Hematopoietic multipotent progenitor cell treated with erythropoietin and hydrocortisone succinate and interleukin-3 and kit ligand, for 17 days (in vitro differentiated cells): ENCODE results near the gene GIGYF2.
"Not testable (repeated sequence)": the region's sequence is repeated elsewhere in the genome, so short reads cannot be mapped to it uniquely, and the experiment has no call there.

Source experiments
- DNase-seq: peaks from one replicate; pipeline ENCODE4 v3.0.0-alpha.2; 2015; ENCODE audit warnings: low spot score

GIGYF2 gene

DNA sequence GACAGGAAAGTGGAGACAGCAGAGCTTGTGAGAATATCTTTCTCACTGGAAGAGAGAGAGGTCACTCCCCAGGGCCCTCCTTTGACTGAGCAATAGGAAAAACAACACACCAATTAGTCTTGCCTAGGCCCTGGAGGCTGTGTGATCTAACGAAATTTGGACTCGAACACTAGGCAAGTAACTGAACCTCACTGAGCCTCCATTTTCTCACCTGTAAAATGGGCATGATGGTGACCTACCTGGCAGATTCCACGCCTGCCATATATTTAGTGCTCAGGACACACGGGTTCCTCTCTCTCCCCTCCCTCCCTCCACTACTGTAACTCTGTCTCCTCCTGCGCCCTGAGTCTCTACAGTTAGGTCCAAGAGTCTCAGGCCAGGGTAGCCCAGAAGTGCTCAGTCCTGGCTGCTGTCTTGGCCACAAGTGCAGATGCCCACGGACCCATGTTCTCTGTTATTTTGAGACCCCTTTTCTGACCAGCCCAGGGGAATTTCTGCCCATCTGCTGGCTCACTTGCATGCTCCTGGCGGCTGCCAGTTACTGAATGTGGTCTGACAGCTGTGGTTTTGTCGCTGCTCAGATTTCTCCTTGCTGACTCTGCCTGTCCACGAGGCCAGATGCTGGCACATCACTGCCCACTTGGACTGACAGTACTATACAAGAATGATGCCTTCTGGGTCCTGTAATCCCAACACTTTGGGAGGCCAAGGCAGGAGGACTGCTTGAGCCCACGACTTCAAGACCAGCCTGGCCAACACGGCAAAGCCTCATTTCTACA lies 9.6 kb upstream of the GIGYF2 start:
- DNase-seq = no peak

DNA sequence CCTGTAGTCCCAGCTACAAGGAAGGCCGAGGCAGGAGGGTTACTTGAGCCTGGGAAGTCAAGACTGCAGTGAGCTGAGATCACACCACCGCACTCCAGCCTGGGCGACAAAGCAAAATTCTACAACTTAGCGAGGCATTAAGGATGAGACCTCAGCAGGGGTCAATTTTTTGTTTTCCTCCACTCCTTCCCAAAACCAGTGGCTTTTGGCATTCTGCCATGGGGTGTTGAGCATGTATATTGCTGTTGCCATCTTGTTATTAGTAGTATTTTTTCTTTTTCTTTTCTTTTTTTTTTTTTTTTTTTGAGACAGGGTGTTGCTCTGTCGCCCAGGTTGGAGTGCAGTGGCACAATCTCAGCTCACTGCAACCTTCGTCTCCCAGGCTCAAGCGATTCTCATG lies 8.9 kb upstream of the GIGYF2 start:
- DNase-seq = no peak

DNA sequence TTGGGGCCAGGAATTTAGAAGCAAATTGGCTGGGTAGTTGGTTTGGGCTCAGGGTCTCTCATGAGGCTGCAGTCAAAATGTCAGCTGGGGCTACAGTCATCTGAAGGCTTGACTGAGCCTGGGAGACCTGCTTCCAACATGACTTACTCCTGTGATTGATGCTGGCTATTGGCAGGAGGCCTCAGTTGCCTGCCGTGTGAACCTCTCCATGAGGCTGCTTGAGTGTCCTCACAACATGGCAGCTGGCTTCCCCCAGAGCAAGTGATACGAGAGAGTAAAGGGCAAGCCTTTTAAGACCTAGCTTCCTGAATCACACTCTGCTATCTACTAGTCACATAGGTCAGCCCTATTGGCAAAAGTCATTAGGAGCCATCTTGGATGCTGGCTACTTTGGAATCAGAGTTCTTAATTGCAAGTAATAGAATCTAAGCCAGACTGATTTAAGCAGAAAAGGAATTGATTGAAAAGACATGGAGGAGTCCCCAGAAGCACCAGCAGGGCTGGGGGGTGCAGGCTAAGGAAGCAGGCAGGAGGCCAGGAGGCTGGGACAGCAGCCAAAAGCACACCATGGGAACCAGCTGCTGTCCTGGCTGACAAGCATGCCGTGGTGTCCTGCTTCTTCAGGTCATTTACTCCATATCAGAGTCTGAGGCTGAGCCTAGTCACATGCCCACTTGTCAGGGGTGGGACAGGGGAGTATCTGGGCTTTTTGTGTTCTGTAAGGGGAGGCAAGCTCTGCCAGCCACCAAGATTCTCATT lies 7.8 kb upstream of the GIGYF2 start:
- no peak for DNase-seq

DNA sequence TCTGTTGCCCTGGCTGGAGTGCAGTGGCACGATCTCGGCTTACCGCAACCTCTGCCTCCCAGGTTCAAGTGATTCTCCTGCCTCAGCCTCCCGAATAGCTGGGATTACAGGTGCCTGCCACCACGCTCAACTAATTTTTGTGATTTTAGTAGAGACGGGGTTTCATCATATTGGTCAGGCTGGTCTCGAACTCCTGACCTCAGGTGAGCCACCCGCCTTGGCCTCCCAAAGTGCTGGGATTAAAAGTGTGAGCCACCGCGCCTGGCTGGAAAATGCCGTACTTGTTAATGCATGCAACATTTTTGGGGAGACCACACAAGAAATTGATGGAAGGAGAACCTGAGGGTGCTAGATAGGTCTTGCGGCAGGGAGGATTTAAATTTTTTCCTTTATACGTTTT lies 6.0 kb upstream of the GIGYF2 start:
- not testable (repeated sequence) for DNase-seq

DNA sequence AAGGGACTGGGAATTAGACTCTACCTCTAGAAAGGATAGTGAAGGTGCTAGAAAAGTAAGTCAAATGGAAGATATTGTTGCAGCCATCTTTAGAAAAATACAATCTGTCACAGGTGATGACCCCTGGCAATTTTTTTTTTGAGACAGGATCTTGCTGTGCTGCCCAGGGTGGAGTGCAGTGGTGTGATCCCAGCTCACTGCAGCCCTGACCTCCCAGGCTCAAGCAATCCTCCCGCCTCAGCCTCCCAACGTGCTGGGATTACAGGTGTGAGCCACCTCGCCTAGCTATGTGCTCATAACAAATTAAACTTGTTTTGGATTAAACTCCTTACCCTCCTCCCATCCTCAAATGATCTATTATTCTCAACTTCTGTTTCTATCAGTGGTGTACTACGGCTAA lies 3.8 kb upstream of the GIGYF2 start:
- no peak for DNase-seq

DNA sequence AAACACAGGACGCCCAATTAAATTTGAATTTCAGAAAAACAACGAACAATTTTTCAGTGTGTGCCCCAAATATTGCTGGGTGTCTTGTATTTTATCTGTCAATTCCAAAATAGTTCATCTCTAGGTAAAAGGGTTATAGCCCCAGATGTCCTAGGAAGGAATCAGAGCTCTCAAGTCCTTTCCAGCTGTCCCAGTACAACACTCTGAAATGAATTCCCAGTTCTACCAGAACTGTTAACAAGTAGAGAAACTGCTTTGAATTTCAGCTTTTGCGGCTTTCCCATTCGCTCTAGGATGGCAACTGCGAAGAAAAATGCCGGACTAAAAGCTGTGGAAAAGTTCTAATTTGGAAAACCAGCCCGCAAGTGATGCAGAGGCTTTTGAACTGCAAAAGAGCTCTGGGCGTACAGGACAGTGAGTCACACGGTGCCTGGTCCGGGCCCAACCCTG lies 497 bp upstream of the GIGYF2 start:
- DNase-seq = no peak

DNA sequence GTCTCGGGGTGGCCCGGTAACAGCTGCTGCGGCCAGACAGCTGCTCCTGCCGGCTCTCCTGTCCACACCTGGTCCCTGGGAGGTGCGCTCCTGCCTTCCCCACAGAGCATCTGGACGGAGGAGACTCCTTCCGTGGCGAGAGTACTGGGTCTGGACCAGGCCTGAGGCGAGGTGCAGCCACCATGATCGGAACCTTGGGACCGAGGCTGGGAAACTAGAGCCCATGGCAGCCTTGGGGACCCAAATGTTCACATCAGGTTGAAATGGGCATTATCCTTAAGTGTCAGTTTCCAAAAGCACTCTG lies 628 bp downstream of the GIGYF2 start:
- DNase-seq = no peak

DNA sequence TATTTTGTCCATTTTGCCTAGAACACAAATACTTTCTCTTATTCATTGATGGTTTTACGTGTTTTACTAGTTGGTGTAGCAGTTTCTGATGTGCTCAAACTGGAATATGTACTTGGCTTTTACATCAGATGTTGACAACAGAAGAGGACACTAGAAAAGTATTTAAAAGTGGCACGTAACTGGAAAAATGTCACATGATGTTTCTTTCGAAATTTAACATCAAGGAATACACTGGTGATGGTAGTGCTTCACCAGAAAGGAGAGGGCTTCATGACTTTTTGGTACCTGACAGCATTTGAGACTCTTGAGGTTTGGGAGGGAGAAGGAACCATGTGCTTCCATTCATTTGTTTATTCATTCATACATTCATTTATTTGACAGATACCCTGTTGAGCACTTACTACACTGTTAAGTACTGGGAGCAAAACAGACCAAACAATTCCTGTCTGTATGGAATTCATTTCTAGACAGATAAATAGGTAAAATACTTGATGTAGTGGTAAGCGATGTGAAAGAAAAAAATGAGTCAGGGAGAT lies 1.5 kb downstream of the GIGYF2 start:
- DNase-seq = peak; percentile 51

DNA sequence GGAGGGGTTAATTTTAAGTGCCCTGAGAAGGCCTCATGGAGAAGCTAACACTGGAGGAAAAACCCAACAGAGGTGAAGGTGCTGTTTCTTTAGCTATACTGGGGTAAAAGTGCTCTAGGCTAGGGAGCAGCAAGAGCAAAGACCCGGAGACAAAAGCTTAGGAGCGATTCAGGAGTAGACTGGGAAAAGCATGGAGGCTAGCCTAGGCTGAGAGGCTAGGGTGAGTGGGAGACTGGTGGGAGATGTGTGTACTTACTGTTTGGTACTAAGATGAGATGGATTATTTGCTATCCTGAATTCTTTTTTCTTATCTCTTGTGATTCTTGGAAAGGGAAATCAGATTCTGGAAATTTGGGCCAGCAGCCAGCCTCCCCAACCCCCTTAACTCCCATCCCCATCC lies 2.0 kb downstream of the GIGYF2 start:
- DNase-seq = no peak

DNA sequence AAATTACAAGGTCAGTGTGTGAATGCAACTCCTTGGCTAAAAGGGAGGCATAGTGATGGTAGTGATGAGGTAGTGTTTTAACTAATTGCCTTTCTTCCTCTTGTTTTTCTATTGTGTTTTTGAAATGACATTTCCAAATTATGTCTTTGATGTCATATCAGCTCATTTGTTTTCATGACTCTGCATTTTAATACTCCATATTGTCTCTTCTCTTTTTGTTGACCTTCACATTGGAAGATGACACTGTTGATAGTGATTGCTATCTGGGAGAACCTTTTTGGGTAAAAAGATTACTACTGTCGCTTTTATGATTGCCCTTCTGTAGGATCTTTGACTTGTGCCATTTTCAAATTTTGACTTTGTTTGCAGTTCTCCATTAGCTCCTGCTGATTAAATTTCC lies 3.0 kb downstream of the GIGYF2 start:
- DNase-seq = peak; percentile 23

DNA sequence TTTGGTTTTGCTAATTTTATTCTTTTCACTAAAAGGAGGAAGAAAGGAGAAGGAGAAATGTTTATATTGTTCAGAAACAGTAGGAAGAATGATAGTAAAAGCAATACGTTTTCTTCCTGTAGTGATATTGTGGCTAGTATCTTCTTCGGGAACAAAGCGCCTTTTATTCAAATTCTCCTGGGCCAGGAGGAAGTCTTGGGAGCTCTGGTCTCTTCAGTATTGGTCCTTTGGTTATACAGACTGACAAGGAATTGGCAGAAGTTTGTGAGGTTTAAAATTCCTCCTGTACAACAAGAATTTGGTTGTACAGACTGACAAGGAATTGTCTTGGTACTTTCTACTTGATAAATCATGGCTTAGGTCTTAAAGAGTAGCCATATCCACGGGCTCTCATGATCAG lies 9.9 kb downstream of the GIGYF2 start:
- DNase-seq = no peak

DNA sequence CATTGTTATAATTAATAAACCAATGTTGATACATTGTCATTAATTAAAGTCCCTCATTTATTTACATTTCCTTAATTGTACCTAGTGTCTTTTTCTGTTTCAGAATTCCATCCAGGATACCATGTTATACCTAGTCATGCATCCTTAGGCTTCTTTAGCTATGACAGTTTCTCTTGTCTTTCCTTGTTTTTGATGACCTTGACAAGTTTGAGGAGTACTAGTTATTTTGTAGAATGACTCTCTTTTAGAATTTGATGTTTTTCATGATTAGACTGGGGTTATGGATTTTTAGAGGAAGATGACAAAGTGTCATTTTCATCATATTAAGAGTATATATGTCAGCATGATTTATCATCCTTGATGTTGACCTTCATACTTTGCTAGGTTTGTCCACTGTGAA lies 16.4 kb downstream of the GIGYF2 start:
- DNase-seq = no peak

DNA sequence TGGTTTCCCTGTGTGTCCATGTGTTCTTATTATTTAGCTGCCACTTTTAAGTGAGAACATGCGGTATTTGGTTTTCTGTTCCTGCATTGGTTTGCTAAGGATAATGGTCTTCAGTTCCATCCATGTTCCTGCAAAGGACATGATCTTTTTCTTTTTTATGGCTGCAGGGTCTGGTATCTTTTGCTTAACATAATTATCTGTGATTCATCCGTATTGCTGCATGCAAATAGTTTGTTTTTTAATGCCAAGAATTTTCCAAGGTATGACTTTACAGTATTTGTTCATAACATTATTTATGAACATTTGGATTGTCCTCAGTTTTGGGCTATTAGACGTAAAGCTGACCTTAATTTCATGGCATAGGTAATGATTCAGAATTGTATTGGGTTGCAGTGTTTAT lies 17.8 kb downstream of the GIGYF2 start:
- no peak for DNase-seq

DNA sequence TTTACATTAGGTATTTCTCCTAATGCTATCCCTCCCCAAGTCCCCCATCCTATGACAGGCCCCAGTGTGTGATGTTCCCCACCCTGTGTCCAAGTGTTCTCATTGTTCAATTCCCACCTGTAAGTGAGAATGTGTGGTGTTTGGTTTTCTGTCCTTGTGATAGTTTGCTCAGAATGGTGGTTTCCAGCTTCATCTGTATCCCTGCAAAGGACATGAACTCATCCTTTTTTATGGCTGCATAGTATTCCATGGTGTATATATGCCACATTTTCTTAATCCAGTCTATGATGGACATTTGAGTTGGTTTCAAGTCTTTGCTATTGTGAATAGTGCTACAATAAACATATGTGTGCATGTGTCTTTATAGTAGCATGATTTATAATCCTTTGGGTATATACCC lies 22.9 kb downstream of the GIGYF2 start:
- not testable (repeated sequence) for DNase-seq

DNA sequence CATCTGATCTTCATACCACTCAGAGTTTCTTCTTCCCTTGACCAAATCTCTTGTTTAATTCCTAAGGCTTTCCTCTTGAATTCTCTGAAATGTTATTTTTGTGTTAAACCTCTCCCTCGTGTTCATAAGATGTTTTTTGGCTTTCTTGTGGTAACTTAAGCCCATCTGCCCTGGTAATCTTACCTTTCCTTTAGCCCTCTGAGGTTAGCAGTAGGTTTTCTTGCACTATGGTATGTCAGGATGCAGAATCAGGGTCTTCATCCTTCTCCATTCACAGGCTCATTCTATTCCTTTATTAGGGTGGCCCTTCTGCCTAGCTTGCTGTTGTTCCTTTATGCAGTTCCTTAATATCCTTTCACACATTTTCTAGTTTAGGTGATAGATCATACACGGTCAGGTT lies 24.1 kb downstream of the GIGYF2 start:
- no peak for DNase-seq

DNA sequence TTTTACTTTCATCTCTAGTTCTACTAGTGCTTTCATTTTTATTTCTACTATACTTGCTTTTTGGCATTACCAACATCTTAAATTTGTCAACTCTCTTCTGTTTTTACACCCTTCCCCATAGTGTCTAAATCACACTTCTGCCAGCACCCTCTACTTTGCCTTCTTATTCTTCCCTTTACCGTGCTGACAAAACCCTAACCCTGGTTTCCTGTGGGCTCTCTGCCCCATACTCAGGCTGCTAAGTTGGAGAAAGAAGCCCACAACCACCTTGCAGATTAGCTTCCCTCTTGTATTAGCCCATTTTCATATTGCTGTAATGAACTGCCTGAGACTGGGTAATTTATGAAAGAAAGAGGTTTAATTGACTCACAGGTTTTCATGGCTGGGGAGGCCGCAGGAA lies 24.8 kb downstream of the GIGYF2 start:
- DNase-seq = no peak

DNA sequence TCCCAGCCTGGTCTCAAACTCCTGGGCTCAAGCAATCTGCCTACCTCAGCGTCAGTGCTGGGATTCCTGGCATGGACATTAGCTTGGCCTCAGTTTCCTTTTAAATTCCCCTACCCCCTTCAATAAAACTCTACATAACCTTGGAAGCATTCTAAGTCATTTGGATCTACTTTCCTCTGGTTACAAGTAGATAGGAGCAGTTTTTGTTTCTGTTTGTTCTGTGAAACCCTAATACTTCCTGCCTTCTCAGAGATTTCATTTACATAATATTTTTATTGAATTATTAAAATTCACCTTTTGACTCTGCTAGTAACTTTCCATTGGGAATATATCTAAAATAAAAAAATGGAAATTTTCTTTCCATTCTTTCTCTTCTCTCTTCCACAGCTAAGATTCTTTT lies 25.9 kb downstream of the GIGYF2 start:
- no peak for DNase-seq

DNA sequence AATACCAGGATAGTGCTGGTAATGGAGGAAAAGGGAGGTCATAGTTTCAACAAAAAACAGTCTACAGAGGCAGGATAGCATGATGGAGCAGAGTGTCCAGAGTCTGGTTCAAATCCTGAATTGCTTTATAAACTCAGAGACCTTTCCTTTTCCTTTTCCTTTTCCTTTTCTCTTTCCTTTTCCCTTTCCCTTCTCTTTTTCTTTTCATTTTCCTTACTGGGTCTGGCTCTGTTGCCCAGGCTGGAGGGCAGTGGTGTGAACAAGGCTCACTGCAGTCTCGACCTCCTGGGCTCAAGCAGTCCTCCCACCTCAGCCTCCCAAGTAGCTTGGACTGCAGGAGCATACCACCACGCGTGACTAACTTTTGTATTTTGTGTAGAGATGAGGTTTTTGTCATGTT lies 31.7 kb downstream of the GIGYF2 start:
- DNase-seq = no peak

DNA sequence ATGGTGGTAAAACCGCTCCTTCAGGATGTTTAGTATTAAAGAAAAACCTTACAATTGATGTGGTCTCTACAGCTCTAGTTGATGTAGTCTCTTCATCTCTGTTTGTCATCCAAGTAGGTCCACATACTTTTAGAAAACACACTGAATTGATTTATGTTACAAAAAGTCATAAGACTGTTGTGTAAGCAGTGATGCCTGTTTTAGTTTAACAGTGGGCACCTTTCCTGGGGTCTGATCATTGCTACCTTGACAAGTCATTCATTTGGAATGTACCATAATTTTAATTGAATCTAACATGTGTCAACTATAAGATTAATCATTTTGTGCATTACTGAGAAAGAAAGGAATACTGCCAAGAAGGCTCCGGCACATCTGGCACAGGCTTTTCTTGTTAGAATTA lies 34.3 kb downstream of the GIGYF2 start:
- DNase-seq = no peak

DNA sequence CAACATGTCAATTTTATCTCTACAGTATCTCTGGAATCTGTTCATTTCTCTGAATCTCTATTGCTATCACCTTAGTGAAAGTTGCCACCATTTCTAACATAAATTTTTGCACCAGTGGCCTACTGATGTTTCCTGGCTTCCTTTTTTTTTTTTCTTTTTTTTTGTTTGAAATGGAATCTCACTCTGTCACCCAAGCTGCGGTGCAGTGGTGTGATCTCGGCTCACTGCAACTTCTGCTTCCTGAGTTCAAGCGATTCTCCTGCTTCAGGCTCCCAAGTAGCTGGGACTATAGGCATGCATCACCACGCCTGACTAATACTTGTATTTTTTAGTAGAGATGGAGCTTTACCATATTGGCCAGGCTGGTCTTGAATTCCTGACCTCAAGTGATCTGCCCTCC lies 44.2 kb downstream of the GIGYF2 start:
- DNase-seq = no peak

DNA sequence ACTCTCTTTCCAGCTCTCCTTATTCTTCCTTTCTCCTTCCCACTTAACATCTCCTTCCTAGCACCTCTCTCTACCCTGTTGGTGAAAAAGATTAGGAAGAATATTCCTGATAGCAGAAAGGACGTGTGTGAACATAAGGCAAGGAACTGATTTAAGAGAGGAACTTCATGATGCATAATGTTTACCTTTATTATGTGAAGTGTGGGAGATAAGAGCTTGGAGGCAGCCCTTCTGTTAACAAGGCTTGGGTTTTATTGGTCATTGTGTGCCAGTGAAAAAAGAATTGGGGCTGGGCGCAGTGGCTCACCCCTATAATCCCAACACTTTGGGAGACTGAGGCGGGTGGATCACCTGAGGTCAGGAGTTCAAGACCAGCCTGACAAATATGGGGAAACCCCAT lies 44.8 kb downstream of the GIGYF2 start:
- DNase-seq = no peak

DNA sequence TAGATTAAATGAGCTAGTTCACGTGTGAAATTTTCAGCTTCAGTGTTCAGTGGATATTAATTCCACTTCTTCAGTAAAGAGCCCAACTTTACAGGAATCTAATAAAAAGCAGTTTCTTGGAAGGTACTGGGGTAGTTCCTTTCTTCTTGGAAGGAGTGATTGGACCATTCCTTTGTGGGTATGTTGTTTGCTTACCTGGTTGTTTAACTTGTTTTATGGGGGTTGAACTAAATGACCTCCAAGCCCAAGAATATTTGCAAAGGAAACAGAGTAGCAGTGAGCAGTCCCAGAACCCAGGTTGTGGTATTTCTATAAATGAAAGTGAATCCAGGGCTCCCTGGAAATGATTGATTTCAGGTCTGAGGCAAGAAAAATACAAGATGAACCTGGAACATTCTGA lies 47.8 kb downstream of the GIGYF2 start:
- no peak for DNase-seq

DNA sequence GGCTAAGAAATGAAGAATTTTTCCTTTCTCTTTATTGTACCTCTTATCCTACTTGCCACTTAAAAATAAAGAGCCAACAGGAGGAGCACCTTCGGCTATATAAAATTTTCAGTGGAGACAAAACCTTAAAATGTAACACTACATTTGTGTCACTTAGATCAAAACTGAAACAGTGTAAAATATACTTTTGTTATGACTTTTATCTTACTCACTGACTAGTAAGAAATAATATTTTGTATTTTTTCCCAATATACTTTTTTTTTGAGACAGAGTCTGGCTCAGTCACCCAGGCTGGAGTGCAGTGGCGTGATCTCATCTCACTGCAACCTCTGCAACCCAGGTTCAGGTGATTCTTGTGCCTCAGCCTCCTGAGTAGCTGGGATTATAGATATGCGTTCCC lies 50.9 kb downstream of the GIGYF2 start:
- no peak for DNase-seq

DNA sequence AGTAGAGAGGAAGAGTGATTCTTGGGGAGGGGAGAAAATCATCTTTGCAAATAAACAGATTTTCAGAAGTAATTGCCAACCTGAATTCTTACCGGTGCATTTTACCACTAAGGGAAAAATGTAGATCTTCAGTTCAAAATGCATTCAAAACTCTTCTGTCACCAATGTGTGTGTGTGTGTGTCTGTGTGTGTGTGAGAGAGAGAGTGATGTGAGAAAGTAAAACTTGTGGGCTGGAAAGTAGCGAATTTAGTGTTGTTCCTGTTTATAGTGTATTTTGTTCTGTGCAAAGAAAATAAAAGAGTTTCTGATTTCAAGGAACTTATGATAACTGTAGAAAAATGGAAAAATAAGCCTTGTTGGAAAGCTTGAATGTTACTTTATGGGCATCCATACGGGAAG lies 52.2 kb downstream of the GIGYF2 start:
- no peak for DNase-seq
